Ramos (cell line): Measurements from ENCODE around the gene YTHDF1.

Experiments
- in situ Hi-C: fragments of 300-500 bp; cut with MboI; formaldehyde crosslinking; loops from one replicate; pipeline ENCODE4 v1.14.3; 2022; ENCODE audit warnings: low sequenced_read_pairs; ENCODE audit not compliant: unreplicated experiment

The YTHDF1 gene

DNA sequence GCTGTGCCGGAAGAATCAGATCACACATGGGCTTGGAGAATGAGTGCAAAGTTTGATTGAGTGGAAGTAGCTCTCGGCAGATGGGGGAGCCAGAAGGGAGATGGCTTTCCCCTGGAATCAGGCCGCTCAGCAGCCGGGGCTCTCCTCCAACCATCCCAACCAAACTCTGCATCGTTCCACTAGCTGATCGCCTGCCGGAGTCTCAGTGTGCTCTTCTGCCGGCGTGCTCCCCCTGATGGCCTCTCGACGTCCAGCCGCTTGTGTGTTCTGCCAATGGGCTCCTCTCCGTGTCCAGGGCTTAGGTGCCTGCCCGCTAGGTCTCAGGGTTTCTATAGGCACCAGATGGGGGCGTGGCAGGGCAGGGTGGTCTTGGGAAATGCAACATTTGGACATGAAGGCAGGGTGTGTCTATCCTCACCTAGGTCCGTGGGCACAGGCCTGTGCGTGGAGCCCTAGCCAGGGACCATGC is 14.9 kb upstream of the YTHDF1 start:
- in situ Hi-C loops = no loop called here

DNA sequence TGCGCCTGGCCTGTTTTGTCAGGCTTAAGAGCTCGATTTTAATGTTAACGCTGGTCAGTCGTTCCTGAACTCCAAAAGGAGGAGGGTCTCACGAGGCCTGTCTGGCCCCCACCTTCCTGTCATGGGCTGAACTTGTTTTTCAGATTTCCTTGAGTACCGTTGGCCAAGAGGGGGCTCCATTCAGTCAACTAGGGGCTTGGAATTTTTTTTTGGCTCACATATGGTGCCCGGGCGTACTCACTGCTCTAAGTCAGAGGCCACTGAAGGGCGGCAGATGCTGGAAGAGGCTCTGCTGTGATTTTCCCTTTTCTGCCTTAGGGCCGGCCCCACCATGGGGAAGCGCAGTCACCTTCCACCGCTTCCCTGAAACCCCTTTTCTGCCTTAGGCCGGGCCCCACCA is 12.9 kb upstream of the YTHDF1 start:
- in situ Hi-C loops = loop anchor here (10.0 kb wide), 1 partner anchor 156 kb away; no protein-coding TSS in a partner anchor

DNA sequence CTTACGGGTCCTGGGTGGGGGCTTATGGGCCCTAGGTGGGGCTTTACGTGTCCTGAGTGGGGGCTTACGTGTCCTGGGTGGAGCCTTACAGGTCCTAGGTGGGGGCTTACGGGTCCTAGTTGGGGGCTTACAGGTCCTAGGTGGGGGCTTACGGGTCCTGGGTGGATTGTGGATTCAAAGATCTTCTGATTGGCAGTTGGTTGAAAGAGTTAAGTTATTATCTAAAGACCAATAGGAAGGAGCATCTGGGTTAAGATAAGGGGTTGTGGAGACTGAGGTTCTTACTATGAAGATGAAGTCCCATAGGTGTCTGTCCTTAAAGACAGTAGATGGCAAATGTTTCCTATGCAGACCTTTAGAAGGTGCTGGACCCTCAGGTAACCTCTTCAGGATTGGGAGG is 11.3 kb upstream of the YTHDF1 start:
- in situ Hi-C loops = loop anchor here (10.0 kb wide), 1 partner anchor 158 kb away; no protein-coding TSS in a partner anchor

DNA sequence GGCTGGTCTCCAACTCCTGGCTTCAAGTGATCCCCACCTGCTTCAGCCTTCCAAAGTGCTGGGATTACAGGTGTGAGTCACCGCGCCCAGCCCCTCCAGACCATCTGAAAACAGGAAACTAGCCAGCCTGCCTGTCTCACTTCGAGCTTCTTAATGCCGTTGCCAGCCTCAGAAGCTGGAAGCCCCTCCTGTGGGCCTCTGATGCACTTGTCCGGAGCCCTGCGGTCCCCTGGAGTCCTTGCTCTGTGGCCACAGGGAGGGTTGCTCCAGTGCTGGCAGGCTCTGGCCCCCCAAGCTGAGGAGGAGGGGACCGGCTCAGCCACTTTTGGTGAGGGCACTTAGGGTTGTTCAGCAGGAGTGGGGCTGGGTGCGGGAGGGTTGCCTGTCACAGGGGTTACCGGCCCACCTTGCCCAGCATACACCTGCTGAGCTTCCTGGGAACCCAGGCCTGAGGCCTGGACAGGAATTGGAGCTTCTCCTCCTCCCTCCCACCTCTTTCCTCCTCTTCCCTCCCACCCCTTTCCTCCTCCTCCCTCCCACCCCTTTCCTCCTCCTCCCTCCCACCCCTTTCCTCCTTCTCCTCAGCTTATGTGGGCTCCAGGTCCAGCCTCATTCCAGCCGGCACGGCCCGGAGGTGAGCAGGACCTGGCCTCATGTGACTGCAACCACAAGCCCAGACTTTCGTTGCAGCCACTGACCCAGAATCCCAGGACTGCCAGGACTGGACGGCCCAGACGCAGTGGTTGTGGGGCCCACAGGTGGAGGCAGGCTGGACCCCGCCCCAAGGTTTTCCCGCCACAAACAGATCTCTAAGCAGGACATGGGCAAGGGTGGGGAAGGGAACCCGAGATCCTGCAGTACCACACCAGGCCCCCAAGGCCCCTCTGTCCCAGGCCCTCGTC is 10.4 kb upstream of the YTHDF1 start:
- in situ Hi-C loops = loop anchor here (10.0 kb wide), 1 partner anchor 159 kb away; no protein-coding TSS in a partner anchor

DNA sequence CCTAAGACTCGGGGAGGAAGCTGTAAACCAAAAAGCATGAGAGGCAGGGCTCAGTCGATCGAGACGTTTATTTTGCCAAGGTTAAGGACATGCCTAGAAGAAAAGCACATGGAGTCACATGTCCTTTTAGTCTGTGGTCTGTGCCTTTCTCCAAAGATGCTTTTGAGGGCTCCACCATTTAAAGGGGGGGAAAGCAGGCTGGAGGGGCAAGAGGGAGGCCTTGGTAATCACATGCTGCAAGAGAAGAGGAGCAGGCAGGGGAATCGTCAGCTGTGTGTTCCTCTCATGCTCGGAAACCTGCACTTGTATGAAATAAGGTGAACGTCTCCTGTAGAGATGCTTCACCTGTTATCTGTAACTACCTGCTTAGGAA is 9.1 kb upstream of the YTHDF1 start:
- in situ Hi-C loops = loop anchor here (10.0 kb wide), 1 partner anchor 160 kb away; no protein-coding TSS in a partner anchor

DNA sequence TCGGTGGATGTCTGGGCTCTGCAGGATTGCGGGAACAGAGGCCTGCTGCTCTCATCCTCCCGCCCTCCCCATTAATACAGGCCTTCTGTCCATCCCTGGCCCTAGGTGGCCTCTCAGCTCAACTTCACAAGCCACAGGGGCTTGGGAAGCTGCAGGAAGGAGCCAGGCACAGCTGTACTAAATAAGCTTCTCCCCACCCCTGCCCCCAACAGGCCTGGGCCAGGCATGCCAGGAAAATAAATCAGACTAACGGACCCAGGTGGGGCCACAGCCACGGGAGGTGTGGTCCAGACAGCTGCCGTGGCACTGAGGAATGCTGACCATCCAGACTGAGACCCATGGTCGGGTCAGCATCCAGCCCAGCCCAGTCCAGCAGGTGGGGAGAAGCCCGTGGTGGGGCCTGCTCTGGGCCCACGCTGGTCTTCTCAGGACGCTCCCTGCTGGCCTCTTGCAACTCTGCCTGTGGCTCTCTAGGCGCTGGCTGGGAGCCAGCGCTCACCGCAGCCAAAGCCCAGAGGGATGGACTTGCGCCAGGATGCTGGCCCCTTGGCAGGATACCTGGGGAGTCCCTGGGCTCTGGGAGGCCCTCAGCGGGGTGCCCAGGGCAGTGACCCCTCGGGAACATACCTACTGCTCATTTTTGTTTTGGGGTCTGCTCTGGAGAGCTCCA is 8.6 kb upstream of the YTHDF1 start:
- in situ Hi-C loops = loop anchor here (10.0 kb wide), 1 partner anchor 160 kb away; no protein-coding TSS in a partner anchor

DNA sequence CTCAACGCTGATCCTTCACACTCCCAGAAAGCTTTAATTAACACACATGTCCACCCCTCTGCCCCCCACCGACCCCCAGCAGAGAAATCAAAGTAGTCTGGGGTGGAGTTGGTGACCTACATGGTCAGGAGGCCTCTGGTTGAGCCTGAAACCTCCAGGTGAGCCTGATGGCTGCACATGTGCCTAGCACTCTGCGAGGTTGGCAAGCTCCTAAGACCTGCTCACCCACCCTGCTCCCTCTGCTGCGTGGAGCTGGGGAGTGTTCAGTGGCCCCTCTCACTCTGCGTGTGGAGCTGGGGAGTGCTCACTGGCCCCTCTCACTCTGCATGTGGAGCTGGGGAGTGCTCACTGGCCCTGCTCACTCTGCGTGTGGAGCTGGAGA is 7.9 kb upstream of the YTHDF1 start:
- in situ Hi-C loops = loop anchor here (10.0 kb wide), 1 partner anchor 161 kb away; no protein-coding TSS in a partner anchor

DNA sequence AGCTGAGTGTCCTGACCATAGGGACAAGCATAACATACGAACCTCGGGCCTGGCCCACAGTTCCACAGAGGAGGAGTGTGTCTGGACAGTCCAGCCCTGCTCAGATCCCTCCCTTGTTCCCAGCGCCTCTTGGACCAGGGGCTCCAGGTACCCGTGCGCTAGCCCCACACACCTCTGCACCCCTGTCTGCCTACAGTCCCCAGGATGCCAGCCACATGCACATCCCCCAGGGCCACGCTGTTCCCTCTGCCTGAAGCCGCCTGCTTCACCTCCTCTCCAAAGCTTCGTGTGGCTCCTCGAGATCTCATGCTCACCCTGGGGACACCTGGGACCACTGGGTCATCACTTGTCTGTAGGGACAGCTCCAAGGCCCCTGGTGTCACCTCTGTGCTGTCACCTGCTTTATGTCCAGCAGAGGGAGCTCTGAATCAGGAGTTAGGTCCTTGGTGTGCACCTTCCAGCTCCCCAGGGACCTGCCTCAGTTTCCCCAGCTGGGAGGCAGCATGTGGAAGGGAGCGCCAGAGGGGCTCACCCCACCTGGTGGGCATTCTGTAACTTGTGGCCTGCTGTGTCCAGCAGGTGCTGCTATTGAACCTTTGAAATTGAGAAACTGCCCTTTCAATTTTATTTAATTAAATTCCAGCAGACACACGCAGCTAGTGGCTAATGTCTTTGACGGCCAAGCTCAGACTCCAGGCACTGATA is 7.3 kb upstream of the YTHDF1 start:
- in situ Hi-C loops = loop anchor here (10.0 kb wide), 1 partner anchor 162 kb away; no protein-coding TSS in a partner anchor

DNA sequence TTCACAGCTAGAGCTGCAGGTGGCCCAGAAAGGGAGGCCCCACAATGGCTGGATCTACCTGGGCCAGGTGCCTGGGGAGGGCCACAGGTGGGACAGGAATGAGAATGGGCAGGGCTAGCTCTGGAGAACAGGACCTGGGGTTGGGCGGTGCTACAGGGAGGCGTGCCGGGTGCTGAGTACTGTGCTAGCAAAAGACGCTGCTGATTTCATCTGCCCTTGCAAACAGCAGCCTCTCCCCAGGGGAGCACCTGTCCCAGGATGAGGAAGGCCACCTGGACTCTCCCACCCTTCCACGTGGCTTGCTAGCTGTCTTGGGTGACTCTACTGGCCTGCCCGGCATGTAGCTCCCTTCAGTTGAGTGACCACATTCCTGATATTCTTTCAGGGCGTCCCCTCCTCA is 6.6 kb upstream of the YTHDF1 start:
- in situ Hi-C loops = loop anchor here (10.0 kb wide), 1 partner anchor 162 kb away; no protein-coding TSS in a partner anchor

DNA sequence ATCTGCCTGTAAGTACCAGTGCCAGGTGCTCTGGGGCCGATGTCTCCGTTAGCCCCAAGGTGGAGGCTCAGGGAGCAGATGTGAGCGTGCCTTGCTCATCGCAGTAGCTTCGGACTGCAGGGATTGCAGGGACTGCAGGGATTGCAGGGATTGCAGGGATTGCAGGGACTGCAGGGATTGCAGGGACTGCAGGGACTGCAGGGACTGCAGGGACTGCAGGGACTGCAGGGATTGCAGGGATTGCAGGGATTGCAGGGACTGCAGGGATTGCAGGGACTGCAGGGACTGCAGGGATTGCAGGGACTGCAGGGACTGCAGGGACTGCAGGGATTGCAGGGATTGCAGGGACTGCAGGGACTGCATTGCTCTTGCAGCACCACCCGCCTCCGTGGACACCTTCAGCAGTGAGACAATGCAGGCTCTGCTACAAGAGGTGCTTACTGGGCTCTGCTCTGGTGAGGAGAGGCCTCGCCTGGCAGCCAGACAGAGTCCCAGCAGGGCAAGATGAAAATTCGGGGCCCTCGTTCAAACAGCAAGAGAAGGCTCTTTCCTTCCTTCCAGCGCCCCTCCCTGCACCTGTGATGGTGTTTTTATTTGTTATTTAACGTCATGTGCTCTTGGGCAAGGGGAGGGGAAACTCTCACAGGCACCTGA is 5.6 kb upstream of the YTHDF1 start:
- in situ Hi-C loops = loop anchor here (10.0 kb wide), 1 partner anchor 163 kb away; no protein-coding TSS in a partner anchor

DNA sequence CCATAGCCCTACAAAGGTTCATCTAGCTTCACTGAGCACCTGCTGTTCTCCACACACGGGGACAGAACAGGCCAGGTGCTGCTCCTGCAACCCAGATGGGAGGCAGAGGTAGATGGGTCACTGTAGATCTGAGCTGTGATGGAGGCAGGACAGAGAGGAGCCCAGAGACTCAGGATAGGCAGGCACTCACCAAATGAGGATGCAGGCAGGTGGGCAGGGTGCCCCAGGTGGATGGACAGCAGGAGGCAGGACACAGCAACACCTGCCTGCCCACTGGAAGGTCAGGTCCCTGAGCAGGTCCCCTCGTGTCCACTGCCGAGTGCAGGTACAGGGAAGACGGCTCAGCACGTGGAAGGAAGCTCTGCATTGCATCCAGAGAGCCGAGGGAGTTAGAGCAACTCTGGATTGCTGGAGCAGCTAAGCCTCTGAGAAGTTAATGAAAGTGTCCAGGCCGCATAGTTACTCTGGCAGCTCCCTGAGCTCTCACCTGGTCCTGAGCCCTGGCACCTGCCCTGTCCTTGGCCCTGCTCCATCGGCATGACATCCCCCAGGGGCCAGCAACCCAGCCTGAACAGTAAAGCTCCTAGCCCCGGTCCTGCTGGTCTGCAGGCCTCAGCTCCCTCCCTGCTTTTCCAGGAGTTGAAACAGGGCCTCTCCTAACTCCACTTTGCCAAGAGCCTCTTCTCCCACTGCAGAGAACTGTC is 4.9 kb upstream of the YTHDF1 start:
- in situ Hi-C loops = loop anchor here (10.0 kb wide), 1 partner anchor 164 kb away; no protein-coding TSS in a partner anchor

DNA sequence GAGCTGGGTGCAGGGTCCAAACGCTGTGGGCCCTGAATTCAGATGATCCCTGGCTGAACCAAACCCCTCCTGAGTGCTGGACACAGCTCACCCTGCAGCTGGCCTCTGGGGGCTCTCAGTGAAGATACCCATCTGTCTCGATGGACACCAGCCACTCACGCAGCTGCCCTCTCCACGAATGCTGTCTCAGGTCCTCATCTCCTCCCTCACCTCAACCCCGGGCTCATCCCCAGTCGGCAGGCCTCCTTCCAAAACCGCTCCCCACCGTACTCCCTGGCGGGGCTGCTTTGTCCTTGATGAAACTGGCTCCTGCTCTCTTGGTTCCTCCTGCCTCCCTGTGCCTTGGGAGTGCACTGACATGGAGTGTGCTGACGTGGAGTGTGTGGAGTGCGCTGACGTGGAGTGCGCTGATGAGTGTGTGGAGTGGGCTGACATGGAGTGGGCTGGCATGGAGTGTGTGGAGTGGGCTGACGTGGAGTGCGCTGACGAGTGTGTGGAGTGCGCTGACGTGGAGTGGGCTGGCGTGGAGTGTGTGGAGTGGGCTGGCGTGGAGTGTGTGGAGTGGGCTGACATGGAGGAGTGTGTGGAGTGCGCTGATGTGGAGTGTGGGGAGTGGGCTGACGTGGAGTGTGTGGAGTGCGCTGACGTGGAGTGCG is 4.1 kb upstream of the YTHDF1 start:
- in situ Hi-C loops = loop anchor here (10.0 kb wide), 1 partner anchor 165 kb away; no protein-coding TSS in a partner anchor

DNA sequence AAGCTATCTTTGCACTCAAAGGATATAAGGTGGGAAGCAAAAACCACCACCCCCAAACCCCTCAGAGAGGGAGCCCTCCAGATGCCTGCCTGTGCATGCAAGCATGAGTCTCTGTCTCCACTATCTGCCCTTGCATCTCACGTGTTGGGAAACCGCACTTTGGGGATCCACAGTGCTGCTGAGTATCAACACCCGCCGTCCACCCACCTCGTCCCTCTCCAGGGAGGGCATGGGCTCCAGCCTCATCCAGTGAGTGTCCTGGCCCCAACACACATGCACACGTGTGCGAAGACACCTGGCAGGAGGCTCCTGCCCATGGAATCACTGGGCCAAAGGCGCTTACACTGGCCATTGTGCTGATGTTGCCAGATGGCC is 3.5 kb upstream of the YTHDF1 start:
- in situ Hi-C loops = no loop called here

DNA sequence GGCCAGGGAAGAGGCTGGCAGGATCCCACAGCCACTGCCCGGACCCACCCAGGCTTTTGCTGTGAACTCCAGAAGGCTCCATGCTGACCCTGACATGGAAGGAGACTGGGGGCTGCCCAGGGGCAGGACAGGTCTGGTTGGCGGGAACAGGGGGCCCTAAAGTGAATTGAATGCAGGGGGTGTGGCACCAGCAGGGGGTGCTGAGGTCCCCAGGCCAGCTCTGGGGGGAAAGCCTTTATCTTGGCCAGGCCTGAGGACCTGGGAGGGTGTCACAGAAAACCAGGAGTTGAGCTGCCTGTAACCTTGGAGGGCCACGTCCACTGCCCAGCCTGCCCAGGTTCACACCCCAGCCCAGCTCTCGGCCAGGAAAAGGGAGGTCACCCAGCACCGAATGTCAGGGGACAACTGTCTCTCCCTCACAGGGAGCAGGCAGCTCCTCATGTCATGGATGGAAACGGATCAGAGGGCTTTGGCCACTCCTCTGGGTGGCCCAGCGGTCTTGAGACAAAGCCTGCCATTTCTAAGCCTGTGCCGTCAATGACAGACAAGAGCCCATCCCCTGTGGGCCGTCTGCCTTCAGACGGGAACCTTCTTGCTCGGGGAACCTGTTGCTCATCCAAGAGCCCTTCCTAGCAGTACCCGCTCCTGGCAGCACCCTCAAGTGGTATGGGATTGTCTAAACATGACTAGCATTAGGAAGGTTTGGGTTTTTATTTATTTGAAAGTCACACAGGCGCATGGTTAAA is 2.9 kb upstream of the YTHDF1 start:
- in situ Hi-C loops = no loop called here

DNA sequence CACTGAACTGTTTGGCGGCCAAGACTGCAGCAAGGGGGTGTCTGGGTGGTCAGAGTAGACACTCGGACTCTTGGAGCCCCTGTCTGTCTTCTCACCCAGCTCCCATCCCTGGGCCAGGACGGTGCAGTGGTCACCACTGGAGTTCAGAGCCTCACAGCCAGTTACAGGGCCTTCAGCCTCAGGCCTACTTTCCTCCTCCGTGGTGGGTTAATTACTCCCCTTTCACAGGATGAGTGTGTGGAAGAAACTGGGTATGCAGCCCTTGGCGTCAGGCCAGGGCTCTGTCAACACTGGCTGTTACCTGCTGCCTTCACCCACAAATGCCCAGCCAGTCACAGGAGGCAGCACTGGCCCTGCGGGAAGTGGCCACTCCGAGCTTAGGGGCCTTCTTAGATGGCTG is 1.8 kb upstream of the YTHDF1 start:
- in situ Hi-C loops = no loop called here

DNA sequence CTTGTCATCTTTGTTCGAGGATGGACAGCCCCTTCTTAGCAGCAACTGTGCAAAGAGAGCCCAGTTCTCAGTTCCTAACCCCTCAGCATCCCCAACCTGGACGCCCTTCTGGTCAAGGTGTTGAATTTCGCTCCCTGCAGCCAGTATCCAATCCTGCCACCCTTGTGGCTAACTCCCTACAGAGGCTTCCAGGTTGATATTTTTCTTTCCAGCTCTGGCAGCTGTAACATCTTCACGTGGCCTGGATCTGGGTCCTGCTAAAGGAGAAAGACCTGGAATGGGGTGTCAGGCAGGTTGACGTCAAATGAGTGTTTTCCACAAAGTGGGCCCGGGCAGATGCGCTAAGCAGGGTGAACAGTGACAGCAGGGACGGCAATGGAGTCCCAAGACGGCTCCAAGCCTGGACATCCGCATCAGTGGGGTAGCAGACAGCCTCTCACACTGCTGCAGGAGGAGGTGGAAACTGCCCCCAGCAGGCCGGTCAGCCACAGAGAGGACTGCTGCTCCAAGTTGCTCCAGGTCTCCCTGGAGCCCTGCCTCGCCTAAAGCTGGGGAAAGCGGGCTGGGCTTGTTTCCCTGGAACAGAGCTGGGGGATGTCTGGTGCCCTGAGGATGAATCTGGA is 1.0 kb upstream of the YTHDF1 start:
- in situ Hi-C loops = no loop called here
